Thyroid gland (tissue), 4 donors: ENCODE results near the gene PCDHB1.

Experiments
- CTCF ChIP-seq, 6 experiments: fragments of 200-600 bp in 3 of 6; fragments of 450-650 bp in 3 of 6; sonication (generic) in 3 of 6; IDR thresholded peaks; one replicate each; pipeline ENCODE4 v1.5.1; 2016 to 2019; ENCODE audit warnings: antibody characterized with exemption in 6 of 6, mild to moderate bottlenecking in 2 of 6, inconsistent platforms in 1 of 6, moderate library complexity in 1 of 6
- POLR2A ChIP-seq, 2 donors: fragments of 450-650 bp; IDR thresholded peaks; one replicate each; pipeline ENCODE4 v1.6.1; 2017; ENCODE audit warnings: antibody characterized with exemption in 2 of 2, mild to moderate bottlenecking in 2 of 2, moderate library complexity in 1 of 2

DNA sequence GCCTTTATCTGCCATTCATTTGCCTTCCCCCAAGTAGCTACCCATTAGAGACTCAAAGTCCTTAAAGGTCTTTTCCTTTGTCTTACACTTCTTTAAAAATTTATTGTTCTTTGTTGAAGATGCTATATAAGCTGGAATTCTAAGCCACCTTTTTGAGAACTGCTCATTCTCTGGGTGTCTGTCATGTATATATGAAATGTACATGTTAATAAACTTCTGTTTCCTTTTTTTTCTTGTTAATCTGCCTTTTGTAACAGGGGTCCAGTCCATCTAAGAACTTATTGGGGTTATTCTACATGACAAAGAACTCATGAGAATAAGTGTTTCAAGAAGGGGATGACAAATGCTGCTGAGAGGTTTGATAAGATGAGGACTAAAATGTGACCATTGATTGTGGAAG is 43.4 kb upstream of the PCDHB1 start:
- TF ChIP-seq POLR2A (IDR thresholded peaks at IDR 0.05) = no peak
- no peak for TF ChIP-seq CTCF (IDR thresholded peaks at IDR 0.05)
